Endothelial cell (in vitro differentiated cells): ENCODE data around the gene CORO2A. TPM values are rescaled to one million over a fixed set of nuclear protein-coding genes. Genes with fewer than 3 reads are reported as not detected.

ENCODE experiments used
- DNase-seq: peaks from one replicate; pipeline ENCODE4 v3.0.0; 2021; ENCODE audit warnings: low spot score
- H3K27ac Mint-ChIP-seq: one replicate; pipeline ENCODE4 v1.8.0; 2021; ENCODE audit warnings: mixed read lengths, inconsistent platforms; ENCODE audit not compliant: unreplicated experiment
- H3K27me3 Mint-ChIP-seq: one replicate; pipeline ENCODE4 v1.8.0; 2021; ENCODE audit warnings: mild to moderate bottlenecking, moderate library complexity, mixed read lengths, inconsistent platforms; ENCODE audit not compliant: unreplicated experiment
- H3K36me3 Mint-ChIP-seq: one replicate; pipeline ENCODE4 v1.8.0; 2021; ENCODE audit warnings: mild to moderate bottlenecking, low read depth, mixed read lengths, inconsistent platforms; ENCODE audit not compliant: unreplicated experiment
- H3K4me1 Mint-ChIP-seq: one replicate; pipeline ENCODE4 v1.8.0; 2021; ENCODE audit warnings: mild to moderate bottlenecking, mixed read lengths, inconsistent platforms; ENCODE audit not compliant: unreplicated experiment
- H3K4me3 Mint-ChIP-seq: one replicate; pipeline ENCODE4 v1.8.0; 2021; ENCODE audit warnings: mild to moderate bottlenecking, mixed read lengths, inconsistent platforms; ENCODE audit not compliant: unreplicated experiment
- H3K9me3 Mint-ChIP-seq: one replicate; pipeline ENCODE4 v1.8.0; 2021; ENCODE audit warnings: mixed read lengths, inconsistent platforms; ENCODE audit not compliant: unreplicated experiment
- total RNA-seq: library from RNA; stranded (reverse); fragmentation: NEBNext Ultra II Directional; extraction: Animal tissue kit (Norgen Biotek cat#: 25700); gene quantifications from one replicate; pipeline ENCODE4 v1.2.1, GENCODE V29; 2021; ENCODE audit not compliant: unreplicated experiment
- TF ChIP-seq, protein P1 (sequence below): fragments of 200-600 bp; sonication (generic); IDR thresholded peaks from one replicate; pipeline ENCODE4 v1.5.0; 2021; ENCODE audit warnings: antibody characterized with exemption; ENCODE audit not compliant: unreplicated experiment

The CORO2A gene
- total RNA-seq, 1 donor from 2014 or later = 5.5 TPM

DNA sequence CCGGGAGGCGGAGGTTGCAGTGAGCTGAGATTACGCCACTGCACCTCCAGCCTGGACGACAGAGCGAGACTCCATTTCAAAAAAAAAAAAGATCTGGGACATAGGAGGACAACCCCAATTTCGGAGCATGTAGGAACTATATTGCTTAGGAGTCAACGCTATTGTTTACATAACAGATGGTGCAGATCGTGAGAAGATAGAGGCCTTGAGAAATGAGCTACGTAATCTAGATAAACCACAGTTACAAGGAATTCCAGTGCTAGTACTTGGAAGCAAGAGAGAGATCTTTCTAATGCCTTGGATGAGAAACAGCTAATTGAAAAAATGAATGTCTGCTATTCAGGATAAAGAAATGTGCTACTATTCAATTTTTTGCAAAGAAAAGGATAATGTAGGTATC lies 42.7 kb upstream of the CORO2A start:
- DNase-seq = no peak
- TF ChIP-seq, protein P1, sequence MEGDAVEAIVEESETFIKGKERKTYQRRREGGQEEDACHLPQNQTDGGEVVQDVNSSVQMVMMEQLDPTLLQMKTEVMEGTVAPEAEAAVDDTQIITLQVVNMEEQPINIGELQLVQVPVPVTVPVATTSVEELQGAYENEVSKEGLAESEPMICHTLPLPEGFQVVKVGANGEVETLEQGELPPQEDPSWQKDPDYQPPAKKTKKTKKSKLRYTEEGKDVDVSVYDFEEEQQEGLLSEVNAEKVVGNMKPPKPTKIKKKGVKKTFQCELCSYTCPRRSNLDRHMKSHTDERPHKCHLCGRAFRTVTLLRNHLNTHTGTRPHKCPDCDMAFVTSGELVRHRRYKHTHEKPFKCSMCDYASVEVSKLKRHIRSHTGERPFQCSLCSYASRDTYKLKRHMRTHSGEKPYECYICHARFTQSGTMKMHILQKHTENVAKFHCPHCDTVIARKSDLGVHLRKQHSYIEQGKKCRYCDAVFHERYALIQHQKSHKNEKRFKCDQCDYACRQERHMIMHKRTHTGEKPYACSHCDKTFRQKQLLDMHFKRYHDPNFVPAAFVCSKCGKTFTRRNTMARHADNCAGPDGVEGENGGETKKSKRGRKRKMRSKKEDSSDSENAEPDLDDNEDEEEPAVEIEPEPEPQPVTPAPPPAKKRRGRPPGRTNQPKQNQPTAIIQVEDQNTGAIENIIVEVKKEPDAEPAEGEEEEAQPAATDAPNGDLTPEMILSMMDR = no peak
- no peaks in the 10 kb centered on the region for H3K27me3 Mint-ChIP-seq
- H3K4me1 Mint-ChIP-seq = no peaks in the 10 kb centered on the region
- no peak overlapping the region for H3K27ac Mint-ChIP-seq
- H3K9me3 Mint-ChIP-seq = no peaks in the 10 kb centered on the region
- H3K36me3 Mint-ChIP-seq = no peaks in the 10 kb centered on the region
- no peak overlapping the region for H3K4me3 Mint-ChIP-seq

DNA sequence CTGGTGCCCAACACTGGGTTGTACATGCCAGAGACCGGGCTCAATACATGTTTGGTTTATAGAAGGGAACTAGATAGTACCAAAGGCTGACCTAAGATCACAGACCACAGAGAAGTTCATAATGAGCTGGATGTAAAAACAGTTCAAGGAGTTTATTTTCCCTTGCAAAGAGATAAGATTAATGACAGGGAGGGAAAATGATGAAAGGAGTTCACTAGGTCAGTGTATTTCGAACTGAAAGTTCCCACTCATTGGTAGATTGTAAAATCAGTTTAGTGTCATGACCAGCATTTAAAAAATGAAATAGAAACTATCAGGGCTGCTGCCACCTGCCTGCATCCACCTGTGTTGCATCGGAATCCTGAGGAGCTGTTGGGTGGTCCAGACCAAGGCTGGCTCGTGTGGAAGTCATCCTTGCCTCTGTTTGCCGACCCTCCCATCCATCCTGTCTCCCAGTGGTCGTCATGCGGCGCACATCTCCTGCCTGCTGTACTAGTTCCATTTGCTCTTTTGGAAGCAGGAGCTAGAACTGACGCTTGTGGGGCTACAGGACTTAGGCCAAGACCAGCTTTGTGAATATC lies 41.9 kb upstream of the CORO2A start:
- Mint-ChIP-seq H3K27ac (no peak overlapping the region), H3K4me1 (no peaks in the 10 kb centered on the region), H3K4me3 (no peak overlapping the region), H3K9me3 (no peaks in the 10 kb centered on the region), H3K36me3 (no peaks in the 10 kb centered on the region), H3K27me3 (peaks cover under 1% of the 10 kb centered on the region)
- no peak for DNase-seq
- TF ChIP-seq, protein P1 = no peak

DNA sequence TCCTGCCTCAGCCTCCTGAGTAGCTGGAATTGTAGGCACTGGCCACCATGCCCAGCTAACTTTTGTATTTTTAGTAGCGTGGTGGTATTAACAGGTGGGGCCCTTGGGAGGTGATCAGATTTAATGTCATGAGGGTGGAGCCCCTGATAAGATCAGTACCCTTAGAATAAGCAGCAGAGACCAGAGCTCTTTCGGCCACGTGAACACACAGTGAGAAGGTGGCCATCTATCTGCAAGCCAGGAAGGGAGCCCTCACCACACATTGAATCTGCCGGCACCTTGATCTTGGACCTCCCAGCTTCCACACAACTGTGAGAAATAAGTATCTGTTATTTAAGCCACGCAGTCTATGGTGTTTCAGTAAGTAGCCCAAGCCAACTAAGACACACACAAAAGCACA lies 40.5 kb upstream of the CORO2A start:
- no peak overlapping the region for H3K4me3 Mint-ChIP-seq
- H3K9me3 Mint-ChIP-seq = no peaks in the 10 kb centered on the region
- H3K36me3 Mint-ChIP-seq = peaks cover 3% of the 10 kb centered on the region
- H3K27ac Mint-ChIP-seq = no peak overlapping the region
- no peak for DNase-seq
- H3K27me3 Mint-ChIP-seq = peaks cover 1% of the 10 kb centered on the region
- no peaks in the 10 kb centered on the region for H3K4me1 Mint-ChIP-seq
- TF ChIP-seq, protein P1 = no peak

DNA sequence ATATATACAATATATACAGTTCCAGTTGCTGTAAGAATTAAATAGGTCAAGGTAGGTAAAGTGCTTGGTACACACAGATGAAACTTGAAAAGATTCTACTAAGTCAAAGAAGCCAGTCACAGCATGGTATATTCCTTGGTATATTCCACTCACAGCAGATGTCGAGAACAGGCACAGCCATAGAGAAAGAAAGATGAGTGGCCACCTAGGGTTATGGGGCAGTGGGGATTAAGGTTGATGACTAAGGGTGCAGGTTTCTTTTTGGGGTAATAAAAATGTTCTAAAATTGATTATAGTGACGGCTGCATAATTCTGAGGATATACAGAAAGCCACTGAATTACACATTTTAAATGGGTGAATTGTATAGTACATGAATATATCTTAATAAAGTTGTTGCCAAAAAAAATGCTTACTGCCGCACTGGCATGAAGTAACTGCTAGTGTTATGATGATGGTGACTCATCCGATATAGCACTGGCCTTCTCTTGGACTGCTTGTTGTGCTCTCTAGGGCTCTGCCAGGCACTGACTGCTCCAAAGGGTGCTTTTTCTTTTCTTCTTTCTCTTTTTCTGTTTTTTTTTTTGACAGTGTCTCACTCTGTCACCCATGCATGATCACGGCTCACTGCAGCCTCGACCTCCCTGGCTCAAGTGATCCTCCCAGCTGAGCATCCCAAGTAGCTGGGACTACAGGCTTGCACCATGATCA lies 39.5 kb upstream of the CORO2A start:
- H3K36me3 Mint-ChIP-seq = peaks cover 3% of the 10 kb centered on the region
- no peaks in the 10 kb centered on the region for H3K9me3 Mint-ChIP-seq
- no peak for DNase-seq
- peaks cover 1% of the 10 kb centered on the region for H3K27me3 Mint-ChIP-seq
- H3K4me1 Mint-ChIP-seq = no peaks in the 10 kb centered on the region
- TF ChIP-seq, protein P1 = no peak
- no peak overlapping the region for H3K27ac Mint-ChIP-seq
- no peak overlapping the region for H3K4me3 Mint-ChIP-seq

DNA sequence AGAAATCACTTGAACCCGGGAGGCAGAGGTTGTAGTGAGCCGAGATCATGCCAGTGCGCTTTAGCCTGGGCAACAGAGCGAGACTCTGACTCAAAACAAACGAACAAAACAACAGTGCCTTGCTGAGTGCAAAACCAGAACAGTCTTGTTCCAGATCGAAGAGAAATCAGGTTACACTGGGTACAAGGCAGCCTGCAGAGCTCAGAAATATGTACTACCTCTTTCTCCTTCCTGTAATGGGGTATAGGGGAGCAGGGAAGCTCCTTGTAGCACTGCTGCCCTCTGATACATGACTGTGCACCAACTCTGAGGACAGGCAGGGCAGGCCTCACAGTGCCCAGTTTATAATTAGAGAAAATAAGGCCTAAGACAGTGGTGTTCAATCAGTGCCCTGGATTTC lies 38.4 kb upstream of the CORO2A start:
- DNase-seq = no peak
- TF ChIP-seq, protein P1 = no peak
- Mint-ChIP-seq H3K36me3 (peaks cover 8% of the 10 kb centered on the region), H3K4me3 (no peak overlapping the region), H3K4me1 (no peaks in the 10 kb centered on the region), H3K27ac (no peak overlapping the region), H3K9me3 (no peaks in the 10 kb centered on the region), H3K27me3 (peaks cover 1% of the 10 kb centered on the region)
